GM21360 (cell line): ENCODE measurements around the gene PDE4A.
A peak's percentile ranks its signal among the peaks of the same experiment; 100 is the strongest.
"Not testable (repeated sequence)": the region's sequence is repeated elsewhere in the genome, so short reads cannot be mapped to it uniquely, and the experiment has no call there.

Experiments
- ATAC-seq: cut with Tn5 transposase; IDR thresholded peaks from one replicate; pipeline ENCODE4 v1.9.1; 2021; ENCODE audit warnings: mild to moderate bottlenecking, moderate library complexity; ENCODE audit not compliant: unreplicated experiment

The PDE4A gene

DNA sequence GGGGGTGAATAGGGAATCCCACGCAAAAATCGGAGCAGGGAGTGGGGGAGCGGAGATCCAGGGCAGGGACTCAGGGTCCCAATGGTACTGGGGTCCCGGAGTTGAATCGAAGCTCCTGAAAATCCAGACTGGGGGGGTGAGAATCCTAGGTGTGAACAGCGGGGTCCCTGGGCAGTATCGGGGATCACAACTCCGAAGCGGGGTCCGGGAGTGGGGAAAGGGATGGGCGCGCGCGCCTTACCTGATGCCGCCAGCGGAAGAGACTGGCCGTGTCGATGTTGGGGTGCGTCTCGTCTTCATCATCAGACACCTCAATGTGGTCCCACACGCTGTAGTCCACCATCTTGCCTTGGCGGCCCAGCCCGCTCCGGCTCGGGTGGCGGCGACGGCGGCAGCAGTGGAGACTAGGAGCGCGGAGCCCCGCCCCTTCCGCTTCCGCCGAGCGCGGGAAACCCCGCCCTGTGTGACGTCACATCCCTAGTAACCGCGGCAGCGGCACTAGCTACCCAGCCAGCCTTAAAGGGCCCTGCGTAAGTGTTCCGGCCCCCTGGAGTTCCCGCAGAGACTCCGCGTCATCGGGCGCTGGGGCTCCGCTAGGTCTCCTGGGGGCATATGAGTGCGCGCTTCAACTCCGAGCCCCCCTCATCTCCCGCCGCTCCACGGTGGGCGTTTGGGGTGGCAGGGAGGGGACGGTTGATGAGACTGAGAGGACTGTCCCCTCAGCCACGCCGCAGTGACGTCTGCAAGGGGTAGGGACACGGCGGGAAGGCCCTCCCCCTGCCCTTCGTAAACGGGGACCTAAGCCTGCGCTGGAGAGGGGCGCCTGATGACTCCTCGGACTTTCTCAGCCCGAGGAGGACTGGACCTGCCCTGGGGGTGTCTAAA is 17.0 kb upstream of the PDE4A start, which contains the start of gene CDC37:
TSS of gene CDC37 (minus strand) at position 406 of the 885 bp plus-strand sequence. CDS start at position 343, 63 bp downstream.
- ATAC-seq: peak; percentile 47

DNA sequence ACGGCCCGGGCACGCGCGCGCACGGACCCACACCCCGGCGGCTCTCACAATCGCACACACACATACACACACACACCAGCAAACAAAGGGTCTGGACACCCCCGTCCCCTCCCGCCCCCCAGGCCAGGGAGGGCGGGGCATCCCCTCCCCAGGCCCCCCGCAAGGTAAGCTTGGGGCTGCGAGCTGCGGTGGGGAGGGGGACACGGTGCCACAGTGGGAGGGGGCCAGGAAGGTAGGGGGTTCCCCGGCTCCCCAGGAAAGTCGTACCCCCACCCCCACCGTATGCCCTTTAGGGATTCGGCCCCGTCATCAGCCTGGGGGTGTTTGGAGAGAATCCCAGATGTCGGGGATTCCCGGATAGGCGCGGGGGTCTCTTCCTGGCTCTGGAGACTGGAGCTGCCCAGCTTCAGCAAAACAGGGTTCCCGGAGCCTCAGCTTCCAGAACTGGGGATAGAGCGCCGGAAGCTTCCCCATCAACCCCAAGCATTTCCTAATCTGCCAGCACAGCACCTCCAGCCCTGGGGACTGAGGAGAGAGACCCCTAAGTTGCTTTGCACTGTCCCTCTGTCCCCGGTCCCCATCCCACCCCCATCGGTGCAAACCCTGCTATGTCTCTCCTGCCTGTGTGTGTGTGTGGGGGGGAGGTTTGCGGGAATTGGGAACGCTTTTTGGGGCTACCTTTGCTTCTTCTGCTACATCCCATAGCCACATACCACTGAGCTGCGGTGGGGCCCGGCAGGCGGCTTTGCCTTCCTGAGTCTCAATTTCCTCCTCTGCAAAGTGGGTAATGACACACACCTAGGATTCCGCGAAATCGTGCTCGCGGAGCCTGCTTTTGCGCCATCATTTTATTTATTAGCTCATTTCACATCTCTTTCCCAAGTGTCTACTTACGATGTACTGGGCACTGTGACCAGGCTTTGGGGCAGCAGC is 15.2 kb upstream of the PDE4A start:
- no peak for ATAC-seq

DNA sequence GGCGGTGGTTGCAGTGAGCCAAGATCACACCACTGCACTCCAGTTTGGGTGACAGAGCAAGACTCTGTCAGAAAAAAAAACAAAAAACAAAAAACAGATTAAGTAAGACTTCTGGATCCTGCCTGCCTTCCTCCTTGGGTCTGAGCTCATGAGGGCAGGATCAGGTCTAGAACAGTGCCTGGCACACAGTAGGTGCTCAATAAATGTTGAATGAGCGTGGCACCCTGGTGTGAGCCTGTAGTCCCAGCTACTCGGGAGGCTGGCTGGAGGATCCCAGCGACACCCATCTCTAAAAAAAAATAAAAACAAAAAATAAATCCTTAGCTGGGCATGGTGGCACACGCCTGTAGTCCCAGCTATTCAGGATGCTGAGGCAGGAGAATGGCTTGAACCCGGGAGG is 14.1 kb upstream of the PDE4A start:
- ATAC-seq: no peak

DNA sequence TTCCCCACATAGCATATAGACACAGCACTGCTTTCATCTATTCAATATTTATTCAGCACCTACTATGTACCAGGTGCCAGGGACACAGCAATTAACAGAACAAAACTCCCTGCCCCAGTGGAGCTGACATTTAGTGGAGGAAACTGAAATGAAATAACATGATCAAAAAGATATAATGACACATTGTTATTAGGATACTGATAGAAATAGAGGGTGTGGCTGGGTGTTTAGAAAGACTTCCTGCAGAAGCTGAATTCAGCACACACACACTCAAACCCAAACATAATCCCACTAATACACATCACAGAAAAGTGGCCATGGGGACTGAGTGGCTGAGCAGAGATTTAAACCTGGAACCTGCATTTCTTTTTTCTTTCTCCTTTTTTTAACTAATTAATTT is 13.2 kb upstream of the PDE4A start:
- ATAC-seq: no peak

DNA sequence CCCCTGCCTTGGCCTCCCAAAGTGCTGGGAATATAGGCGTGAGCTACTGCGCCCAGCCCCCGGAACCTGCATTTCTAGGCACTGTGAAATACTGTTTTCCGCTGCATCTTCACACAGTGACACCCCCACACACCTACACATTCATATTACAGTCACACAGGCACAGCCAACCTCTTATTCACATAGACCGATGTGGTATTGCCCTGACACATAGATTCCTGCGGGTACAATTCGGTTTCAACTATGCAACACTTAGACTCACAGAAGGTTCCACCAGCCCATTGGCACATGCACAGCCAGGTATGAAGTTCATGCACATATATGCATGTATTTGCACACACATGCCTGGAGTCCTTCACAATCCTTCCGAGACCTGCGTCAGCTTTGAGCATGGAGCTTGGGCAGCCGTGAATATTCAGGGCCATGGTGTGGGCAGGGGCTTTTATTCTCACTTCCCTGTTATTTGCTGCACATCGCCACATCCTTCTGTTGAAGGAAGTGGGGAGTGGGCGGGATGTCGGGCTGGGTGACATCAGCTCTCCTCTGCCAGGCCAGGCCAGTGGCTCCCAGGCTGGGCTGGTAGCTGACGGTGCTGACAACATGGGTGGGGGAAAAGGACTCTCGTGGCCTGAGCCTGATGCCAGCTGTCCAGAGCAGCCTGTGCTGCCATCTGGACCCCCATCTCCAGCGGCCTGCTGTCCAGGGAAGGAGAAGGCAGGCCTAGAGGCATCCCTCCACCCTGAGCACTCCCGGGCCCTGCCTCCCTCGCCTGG is 11.6 kb upstream of the PDE4A start:
- no peak for ATAC-seq

DNA sequence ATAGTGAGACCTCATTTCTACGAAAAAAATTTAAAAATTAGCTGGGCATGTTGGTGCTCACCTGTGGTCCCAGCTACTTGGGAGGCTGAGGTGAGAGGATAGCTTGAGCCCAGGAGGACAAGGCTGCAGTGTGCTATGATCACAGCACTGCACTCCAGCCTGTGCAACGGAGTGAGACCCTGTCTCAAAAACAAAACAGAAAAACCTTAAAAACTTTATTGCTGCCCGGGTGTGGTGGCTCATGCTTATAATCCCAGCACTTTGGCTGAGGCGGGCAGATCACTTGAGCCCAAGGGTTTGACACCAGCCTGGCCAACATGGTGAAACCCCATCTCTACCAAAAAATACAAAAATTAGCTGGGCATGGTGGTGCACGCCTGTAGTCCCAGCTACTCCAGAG is 9.1 kb upstream of the PDE4A start:
- not testable (repeated sequence) for ATAC-seq

DNA sequence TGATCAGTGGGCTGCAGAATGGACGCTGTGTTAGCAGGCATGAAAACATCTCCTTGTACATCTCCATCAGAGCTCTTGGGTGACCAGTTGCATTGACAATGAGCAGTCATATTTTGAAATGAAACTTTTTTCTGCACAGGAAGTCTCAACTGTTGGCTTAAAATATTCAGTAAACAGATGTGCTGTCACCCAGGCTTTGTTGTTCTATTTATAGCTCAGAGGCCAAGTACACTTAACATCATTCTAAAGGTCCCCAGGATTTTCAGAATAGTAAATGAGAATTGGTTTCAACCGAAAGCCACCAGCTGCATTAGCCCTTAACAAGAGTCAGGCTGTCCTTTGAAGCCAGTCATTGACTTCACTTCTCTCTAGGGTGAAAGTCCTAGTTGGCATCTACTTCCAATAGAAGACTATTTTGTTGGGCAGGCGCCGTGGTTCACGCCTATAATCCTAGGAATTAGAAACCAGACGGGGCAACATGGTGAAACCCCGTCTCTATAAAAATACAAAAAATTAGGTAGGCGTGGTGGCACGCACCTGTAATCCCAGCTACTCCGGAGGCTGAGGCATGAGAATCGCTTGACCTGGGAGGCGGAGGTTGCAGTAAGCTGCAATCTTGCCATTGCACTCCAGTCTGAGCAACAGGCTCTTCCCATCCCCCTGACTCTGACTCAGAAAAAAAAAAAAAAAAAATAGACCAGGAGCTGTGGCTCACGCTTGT is 7.9 kb upstream of the PDE4A start:
- ATAC-seq: peak; percentile 40

DNA sequence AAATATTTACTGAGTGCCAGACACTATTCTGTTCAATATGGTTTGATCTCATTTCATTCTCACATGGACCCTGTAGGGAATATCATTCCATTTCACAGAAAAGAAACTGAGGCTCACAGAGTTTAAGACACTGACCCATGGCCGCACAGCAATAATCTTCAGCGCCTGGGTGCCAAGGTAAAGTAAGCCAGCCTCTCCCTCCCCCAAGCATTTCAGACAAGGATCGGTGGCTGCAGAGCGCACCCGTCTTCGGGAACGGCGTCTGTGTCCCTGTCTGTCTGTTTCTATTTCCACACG is 4.3 kb upstream of the PDE4A start:
- no peak for ATAC-seq

DNA sequence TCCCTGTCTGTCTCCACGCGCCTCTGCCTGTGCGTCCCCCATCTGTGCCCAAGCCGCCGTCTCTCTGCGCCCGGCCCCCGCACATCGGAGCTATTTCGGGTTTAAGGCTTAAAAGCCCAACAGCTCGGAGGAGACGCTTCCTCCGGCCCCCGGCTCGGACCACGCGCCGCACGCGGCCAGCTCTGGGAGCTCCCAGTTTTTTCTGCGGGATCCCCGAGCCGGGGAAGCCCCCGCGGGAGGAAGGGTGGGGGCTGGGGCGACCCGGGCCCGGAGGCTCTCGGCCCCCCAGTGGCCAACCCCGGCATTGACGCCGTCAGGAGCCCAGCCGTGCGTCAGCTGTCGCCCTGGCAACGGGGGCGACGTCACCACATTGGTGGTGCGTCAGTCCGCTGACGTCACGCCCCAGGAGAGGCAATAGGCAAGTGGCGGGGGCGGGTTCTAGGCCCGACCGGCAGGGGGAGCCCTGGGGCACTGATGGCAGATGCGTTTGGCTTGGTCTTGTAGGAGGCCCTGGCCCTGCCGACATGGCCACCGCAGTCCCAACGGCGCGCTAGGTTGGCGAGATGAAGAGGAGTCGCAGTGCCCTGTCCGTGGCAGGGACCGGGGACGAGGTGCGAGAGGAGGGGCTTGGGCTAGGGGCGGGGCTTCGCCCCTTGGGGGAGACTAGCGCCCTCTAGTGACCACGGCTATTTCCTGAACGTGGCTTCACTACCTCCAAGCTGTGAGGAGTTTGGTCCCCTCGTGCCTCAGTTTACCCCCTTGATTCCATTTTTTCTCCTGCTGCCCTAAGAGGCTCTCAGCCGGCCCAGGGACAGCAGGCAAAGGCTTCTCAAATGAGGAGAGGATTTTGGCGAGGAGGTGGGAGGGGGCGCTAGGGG is 3.7 kb upstream of the PDE4A start:
- peak; percentile 37 for ATAC-seq

DNA sequence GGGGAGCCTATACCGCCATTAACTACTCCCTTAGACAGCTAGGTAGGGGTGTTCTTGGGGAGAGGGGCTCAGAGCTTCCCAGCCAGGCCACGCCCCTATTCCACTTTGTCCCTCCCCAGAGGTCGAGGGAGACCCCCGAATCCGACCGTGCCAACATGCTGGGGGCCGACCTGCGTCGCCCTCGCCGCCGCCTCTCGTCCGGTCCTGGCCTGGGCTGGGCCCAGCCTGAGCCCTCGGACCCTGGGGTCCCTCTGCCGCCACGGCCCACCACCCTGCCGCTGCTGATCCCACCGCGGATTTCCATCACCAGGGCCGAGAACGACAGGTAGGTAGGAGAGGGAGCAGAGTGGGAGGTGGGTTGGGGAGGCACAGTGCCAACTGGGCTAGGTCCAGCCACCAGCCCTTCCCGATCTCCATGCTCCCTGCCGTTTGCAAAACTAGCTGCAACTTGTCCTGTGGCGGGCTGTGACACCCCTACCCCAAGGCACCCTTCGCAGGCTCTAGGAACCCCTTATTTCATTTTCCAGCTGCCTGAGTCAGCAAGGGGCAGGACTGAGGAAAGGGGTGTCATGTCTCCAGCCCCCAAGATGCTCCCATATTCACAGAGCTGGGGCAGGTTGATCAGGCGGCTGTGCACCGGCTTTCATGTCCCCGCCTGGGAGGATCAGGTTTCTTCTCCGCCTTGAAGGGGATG is 2.6 kb upstream of the PDE4A start:
- ATAC-seq: no peak

DNA sequence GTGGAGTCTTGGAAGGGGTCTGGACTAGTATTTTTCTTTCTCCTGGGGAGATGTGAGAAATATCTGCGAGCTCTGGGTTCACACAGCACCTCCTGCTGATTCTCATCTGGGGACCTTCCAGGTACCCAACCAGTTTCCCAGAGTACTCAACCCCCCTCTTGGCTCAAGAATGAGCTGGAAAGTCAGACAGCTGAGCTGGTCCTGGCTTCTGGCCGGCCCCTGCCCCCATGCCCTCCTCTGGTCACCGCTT is 2.2 kb upstream of the PDE4A start:
- ATAC-seq: no peak

DNA sequence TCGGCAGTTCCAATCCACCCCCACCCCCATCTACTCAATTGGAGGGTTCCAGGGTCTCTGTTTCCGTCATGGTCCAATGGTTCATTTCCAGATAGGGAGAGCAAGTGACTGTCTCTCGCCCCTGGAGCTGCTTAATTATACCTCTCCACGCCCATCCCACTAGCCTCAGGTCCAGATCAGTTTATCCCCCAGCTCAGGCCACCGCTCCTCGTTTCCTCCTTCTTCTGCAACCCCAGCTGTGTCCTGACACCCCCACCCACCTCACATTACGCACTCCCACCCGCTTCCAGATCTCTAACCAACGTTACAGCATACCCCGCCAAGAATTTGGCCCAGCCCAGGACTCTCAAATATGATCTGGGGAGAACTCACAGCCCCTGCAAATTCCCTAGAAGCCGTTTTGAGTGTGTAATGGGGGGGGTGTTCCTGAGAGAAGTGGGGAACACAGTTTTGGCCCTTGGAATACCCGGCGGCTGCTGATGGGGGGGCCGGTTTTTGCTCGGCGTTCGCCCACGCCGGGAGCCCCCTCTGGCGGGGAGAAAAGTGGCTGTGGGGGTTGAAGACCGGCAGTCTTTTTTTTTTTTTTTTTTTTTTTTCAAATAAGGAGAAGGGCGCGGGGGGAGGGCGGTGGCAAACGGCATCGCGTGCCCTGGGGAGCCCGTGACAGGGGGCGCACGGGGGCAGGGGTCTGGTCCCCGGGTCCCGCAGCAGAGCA is 1.7 kb upstream of the PDE4A start:
- ATAC-seq: no peak

DNA sequence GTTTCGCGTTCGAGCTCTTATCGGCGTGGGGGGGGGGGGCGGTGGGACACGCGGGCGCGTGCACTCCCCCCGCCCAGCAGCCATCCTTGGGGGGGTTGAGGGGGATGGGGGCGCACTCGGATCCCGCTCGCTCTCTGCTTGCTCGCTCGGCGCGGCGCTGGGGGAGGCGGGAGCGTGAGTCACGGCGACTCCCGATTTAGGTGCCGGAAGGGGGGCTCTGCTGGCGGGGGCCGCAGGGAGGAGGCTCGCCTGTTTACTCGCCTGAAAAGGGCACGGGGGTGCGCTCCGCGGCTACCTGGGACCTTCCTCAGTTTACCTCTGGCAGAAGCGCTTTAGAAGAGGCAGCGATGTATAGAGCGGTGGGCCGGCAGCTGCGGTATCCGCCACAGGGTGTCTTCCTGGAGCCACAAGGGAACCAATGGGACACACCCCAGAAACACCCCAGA is 1.1 kb upstream of the PDE4A start:
- no peak for ATAC-seq

DNA sequence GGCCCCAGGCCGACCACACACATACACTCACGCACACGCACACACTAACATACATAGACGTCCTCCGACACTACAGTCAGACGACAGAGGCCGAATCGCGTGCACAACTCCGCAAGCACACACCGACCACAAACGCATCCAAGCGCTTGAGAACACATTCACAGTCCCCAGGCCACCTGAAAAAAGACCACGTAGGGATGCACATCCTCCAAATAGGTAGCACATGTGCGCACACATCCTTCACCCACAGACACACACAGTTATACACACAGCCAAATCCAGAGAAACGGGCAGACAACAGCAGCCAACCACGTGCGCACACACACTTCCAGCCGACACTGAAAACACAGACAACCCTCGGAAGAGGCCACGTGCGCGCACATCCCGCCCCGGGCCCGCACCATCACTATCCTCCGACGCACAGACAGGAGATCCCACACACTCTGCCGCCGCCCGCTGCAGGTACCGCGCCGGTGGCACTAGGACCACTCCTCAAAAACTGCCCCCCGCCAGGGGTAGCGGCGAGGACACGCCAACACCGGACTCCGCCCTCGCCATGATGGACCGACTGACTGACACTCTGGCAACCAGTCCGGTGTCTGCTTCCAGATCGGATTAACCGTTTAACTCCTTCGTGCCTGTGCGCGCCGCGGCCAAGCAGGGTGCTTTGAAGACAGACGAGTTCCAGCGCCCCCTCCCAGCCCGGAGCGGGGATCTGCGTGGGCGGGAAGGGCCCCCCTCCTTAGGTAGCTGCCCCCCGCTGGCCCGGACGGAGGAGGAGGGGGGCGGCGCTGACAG is 493 bp upstream of the PDE4A start:
- no peak for ATAC-seq

DNA sequence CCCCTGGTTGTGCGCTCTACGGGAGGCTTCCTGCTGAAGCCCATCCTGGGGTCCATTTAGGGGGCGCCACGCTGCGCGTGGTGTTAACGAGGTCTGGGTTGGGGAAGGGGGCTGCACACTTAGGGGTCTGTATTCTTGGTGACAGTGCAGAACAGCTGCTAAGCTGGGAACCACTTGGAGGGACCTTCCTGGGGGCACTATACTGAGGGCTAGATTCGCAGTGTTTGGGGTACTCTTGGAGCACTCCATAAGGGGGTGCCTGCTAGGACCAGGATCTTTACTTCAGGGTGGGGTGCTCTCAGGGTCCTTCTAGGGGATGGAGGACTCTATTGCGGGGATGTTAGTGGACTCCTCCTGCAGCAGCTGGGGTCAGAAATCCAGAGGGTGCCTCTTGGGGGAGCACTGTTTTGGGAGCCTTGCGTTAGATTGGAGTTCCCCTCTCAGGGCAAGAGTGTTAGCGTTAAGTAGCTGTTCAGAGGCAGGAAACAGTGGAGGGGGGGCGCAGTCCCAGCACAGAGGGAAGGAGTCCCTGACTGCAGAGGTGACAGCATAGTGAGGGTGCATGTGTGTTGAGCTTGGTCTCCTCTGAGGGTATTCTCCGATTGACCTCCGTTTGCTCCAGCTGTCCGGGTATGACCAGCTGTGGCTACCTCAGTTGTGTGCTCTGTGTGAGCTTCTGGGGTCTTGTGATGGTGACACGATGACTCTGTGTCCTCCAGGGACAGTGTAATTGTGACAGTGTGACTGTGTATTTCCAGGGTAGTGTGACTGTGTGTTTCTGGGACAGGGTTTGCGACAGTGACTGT is 1.1 kb downstream of the PDE4A start:
- ATAC-seq: no peak

DNA sequence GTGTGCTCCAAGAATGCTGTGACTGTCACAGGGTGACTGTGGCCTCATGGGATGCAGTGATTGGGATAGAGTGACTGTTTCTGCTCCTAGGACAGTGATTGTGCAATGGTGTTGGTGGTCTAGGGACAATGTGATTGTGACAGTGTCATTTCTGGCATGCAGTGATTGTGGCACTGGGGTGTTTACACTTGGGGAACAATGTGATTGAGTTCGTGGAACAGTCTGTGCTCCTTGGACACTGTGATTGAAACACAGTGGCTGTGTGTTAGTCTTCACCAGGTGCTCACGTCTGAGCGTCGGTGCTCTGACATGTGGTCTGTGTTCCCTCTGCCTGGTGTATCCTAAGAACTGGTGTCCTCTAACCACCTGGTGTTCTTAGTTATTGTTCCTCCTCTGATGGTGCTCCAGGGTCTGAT is 1.7 kb downstream of the PDE4A start:
- no peak for ATAC-seq

DNA sequence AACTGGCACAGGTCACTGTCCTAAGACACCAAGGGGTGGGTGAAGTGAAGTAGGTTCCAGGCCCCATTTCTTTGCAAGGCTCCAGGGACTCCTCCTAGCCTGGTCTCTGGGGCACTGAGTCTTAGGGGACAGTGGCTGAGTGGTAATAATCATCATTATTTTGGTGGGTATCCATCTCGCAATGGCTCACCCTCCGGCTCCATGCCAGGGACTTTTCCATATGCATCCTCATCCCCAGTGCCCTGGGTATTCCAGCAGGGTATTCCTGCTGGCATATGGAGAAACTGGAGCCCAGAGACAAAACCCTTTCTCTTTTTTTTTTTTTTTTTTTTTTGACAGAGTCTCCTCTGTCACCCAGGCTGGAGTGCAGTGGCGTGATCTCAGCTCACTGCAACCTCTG is 2.5 kb downstream of the PDE4A start:
- no peak for ATAC-seq
